ENCODE results near the gene LRIG2. TPM values are rescaled to one million over a fixed set of nuclear protein-coding genes. Genes with fewer than 3 reads are reported as not detected.
A peak's percentile ranks its signal among the peaks of the same experiment; 100 is the strongest.
"Not testable (repeated sequence)": the region's sequence is repeated elsewhere in the genome, so short reads cannot be mapped to it uniquely, and the experiment has no call there.

The LRIG2 gene, protein sequence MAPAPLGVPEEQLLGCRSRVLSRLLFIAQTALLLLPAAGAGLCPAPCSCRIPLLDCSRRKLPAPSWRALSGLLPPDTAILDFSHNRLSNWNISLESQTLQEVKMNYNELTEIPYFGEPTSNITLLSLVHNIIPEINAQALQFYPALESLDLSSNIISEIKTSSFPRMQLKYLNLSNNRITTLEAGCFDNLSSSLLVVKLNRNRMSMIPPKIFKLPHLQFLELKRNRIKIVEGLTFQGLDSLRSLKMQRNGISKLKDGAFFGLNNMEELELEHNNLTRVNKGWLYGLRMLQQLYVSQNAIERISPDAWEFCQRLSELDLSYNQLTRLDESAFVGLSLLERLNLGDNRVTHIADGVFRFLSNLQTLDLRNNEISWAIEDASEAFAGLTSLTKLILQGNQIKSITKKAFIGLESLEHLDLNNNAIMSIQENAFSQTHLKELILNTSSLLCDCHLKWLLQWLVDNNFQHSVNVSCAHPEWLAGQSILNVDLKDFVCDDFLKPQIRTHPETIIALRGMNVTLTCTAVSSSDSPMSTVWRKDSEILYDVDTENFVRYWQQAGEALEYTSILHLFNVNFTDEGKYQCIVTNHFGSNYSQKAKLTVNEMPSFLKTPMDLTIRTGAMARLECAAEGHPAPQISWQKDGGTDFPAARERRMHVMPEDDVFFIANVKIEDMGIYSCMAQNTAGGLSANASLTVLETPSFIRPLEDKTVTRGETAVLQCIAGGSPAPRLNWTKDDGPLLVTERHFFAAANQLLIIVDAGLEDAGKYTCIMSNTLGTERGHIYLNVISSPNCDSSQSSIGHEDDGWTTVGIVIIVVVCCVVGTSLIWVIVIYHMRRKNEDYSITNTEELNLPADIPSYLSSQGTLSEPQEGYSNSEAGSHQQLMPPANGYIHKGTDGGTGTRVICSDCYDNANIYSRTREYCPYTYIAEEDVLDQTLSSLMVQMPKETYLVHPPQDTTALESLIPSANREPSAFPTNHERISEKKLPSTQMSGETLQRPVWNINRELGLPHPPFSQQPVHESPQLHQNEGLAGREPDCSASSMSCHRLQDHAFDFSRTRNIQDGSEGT
- 10 to 100 TPM in 2 of 4 donors, 1 to 10 TPM in 2; 8.6 to 13.6 (median 10.7) TPM for total RNA-seq

DNA sequence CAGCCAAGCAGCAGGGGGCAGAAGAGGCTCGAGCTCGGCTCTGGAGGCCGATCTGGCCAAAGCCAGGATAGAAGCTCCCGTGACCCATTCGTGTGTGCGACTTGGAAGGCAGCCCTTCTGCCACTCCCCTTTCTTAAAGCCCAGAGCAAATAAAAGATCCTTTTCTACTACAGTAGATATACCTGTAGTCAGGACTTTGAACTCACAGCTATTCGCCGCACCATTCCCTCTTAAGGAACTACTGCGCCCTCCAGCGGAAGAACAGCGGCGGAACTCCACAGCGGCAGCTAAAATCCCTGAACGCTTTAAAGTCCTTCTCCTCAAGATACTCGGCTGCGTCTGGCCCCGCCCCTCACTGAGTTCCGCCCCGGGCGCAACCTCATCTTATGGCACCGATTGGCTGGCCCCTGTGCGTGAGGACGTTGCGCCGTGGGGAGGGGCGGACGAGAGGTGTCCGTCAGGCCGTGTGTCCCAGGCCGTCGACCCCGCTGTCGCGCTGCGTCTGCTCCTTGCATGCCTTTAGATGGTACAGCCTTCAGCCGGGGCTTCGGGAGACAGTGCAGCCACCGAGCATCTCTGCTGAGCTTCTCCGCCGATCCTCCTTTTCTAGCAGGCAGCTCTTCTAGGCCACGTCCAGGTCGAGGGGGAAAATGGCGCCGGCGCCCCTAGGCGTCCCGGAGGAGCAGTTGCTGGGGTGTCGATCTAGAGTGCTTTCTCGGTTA lies at the start of gene LRIG2:
TSS of gene LRIG2 (plus strand) at position 442 of the 722 bp plus-strand sequence. CDS start at position 651, 209 bp downstream.
- H3K27ac ChIP-seq, result peak within 1 kb of the TSS; percentile 77 to 98 (median 95)
- WGBS, 2 donors (ENCODE audit: low coverage in 1 of 2), result 0% methylated on average over 6 of the region's 49 CpGs; no CpG with 5 or more reads in 1 of the 2 donors
- peaks cover 0 to 1% of the 10 kb centered on the region in 2 donors for H3K36me3 ChIP-seq
- TF ChIP-seq POLR2A (IDR thresholded peaks at IDR 0.05), result peak; percentile 71 to 88
- peak; percentile 90 for TF ChIP-seq POLR2AphosphoS5 (IDR thresholded peaks at IDR 0.05)
- TF ChIP-seq, protein P1, sequence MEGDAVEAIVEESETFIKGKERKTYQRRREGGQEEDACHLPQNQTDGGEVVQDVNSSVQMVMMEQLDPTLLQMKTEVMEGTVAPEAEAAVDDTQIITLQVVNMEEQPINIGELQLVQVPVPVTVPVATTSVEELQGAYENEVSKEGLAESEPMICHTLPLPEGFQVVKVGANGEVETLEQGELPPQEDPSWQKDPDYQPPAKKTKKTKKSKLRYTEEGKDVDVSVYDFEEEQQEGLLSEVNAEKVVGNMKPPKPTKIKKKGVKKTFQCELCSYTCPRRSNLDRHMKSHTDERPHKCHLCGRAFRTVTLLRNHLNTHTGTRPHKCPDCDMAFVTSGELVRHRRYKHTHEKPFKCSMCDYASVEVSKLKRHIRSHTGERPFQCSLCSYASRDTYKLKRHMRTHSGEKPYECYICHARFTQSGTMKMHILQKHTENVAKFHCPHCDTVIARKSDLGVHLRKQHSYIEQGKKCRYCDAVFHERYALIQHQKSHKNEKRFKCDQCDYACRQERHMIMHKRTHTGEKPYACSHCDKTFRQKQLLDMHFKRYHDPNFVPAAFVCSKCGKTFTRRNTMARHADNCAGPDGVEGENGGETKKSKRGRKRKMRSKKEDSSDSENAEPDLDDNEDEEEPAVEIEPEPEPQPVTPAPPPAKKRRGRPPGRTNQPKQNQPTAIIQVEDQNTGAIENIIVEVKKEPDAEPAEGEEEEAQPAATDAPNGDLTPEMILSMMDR (IDR thresholded peaks at IDR 0.05), result peak; percentile 74 to 90 (median 82)
- TF ChIP-seq EP300 (IDR thresholded peaks at IDR 0.05), result no peak
- H3K4me3 ChIP-seq, result peak within 1 kb of the TSS; percentile 82 to 90
- peaks cover 4 to 49% (median 11%) of the 10 kb centered on the region in 3 donors for H3K4me1 ChIP-seq
- H3K27me3 ChIP-seq, result no peaks in the 10 kb centered on the region
- no peaks in the 10 kb centered on the region for H3K9me3 ChIP-seq
- peak; percentile 100 for ATAC-seq

DNA sequence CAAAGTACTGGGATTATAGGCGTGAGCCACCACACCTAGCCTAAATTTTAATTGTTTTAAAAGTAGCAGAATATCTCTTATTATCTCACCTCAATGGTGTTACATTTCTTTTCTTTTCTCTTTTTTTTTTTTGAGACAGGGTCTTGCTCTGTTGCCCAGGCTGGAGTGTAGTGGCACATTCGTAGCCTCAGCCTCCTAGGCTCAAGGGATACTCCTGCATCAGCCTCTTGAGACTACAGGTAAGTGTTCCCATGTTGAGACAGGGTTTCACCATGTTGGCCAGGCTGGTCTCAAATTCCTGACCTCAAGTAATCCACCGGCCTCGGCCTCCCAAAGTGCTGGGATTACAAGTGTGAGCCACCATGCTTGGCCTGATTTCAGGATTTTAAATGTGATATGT lies 49.7 kb upstream of the LRIG2 start:
- H3K27ac ChIP-seq, H3K36me3 ChIP-seq, H3K4me3 ChIP-seq, H3K4me1 ChIP-seq, ATAC-seq, H3K27me3 ChIP-seq, H3K9me3 ChIP-seq: not testable (repeated sequence)
- 100% methylated on average over 1 to 2 of the region's 4 CpGs for WGBS, 2 donors (ENCODE audit: low coverage in 1 of 2)

DNA sequence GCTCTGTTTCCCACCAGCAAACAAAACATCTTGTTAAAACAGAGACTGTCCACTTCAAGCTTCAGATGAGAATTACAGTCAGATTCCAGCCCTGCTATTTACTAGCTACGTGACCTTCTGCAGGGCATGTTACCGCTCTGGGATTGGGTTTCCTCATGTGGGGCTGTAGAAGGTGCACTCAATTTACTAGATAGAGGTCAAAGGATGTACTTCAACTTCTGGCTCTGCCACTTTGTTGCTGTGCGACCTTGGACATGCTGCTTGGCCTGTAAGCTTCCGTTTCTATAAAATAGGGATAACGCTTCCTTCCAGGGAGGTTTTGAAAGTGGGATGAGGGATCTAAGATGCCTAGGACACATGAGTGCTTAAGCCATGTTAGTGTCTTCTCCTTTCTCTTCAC lies 46.0 kb upstream of the LRIG2 start:
- Histone ChIP-seq H3K9me3 (no peaks in the 10 kb centered on the region), H3K27ac (no peak overlapping the region), H3K27me3 (no peaks in the 10 kb centered on the region), H3K4me1 (no peaks in the 10 kb centered on the region), H3K4me3 (no peak overlapping the region), H3K36me3 (no peaks in the 10 kb centered on the region)
- 86% methylated on average over 5 of the region's 5 CpGs; no CpG with 5 or more reads in 1 of the 2 donors for WGBS, 2 donors (ENCODE audit: low coverage in 1 of 2)
- ATAC-seq, result no peak
- TF ChIP-seq POLR2AphosphoS5 (IDR thresholded peaks at IDR 0.05) (no peak), POLR2A (IDR thresholded peaks at IDR 0.05) (no peak), EP300 (IDR thresholded peaks at IDR 0.05) (no peak)
- TF ChIP-seq, protein P1 (IDR thresholded peaks at IDR 0.05), result no peak

DNA sequence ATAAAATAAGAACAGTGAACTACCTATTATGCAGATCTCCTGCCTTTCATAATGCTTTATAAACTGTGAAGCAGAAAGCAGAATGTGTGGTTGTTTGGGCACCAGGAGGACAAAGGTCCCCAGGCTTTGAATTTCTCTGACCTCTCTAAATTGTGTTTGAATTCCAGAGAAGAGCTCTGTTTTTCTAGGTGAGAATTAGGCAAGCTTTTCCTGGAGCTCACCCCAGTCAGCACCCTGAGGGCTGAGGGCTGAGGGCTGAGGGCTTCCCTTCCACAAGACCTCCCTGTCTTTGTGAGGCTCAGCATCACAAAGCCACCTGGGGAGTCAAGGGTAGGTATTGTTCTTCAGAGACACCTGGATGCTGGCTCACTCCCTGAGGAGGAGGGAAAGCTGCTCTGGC lies 45.5 kb upstream of the LRIG2 start:
- TF ChIP-seq EP300 (IDR thresholded peaks at IDR 0.05) (no peak), POLR2A (IDR thresholded peaks at IDR 0.05) (no peak), POLR2AphosphoS5 (IDR thresholded peaks at IDR 0.05) (no peak)
- TF ChIP-seq, protein P1 (IDR thresholded peaks at IDR 0.05), result no peak
- Histone ChIP-seq H3K4me1 (no peaks in the 10 kb centered on the region), H3K4me3 (no peak overlapping the region), H3K27ac (no peak overlapping the region), H3K9me3 (no peaks in the 10 kb centered on the region), H3K27me3 (no peaks in the 10 kb centered on the region), H3K36me3 (no peaks in the 10 kb centered on the region)
- no peak for ATAC-seq

DNA sequence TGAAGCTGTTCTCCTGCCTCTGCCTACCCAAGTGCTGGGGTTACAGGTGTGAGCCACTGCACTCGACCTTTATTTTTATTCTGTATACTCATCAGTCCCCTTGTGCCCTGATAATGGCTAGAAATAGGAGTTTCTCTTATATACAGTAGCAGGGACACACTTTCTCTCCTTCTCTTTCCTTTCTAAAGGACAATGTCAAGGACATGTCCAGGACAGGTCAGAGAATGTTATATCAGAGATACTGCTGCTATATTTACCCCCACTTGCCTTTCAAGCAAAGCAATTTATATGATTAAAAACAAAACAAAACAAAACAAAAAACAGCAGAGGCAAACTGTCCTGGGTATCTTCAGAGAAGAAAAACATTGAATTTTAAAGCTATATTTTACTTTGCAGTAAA lies 43.2 kb upstream of the LRIG2 start:
- H3K4me1 ChIP-seq, result no peaks in the 10 kb centered on the region
- 38 to 80% methylated on average over 1 of the region's 1 CpG for WGBS, 2 donors (ENCODE audit: low coverage in 1 of 2)
- no peaks in the 10 kb centered on the region for H3K27me3 ChIP-seq
- no peaks in the 10 kb centered on the region for H3K9me3 ChIP-seq
- no peaks in the 10 kb centered on the region for H3K36me3 ChIP-seq
- no peak for ATAC-seq
- H3K4me3 ChIP-seq, result no peak overlapping the region
- TF ChIP-seq POLR2AphosphoS5 (IDR thresholded peaks at IDR 0.05) (no peak), EP300 (IDR thresholded peaks at IDR 0.05) (no peak), POLR2A (IDR thresholded peaks at IDR 0.05) (no peak)
- TF ChIP-seq, protein P1 (IDR thresholded peaks at IDR 0.05), result no peak
- no peak overlapping the region for H3K27ac ChIP-seq

Measured in gastroesophageal sphincter (tissue), 4 donors.